H1 (cell line): ENCODE data around the gene PHKA2. TPM values are rescaled to one million over a fixed set of nuclear protein-coding genes. Genes with fewer than 3 reads are reported as not detected.

Experiments used
- CTCF ChIA-PET: fragments of 300-600 bp; sonication (Branson Sonifier 250); formaldehyde crosslinking; loops from one replicate; lab custom pipeline; 2021; ENCODE audit not compliant: partially characterized antibody; lab: Charles Lee
- POLR2A ChIA-PET: fragments of 300-600 bp; sonication (Branson Sonifier 250); formaldehyde crosslinking; loops from one replicate; lab custom pipeline; 2021; ENCODE audit warnings: inconsistent platforms; ENCODE audit not compliant: partially characterized antibody; lab: Charles Lee
- DNase-seq, 2 experiments: peaks; one replicate each; pipeline versions ENCODE4 v3.0.0 to v3.0.0-alpha.2; 2010 to 2022; ENCODE audit warnings: low spot score in 2 of 2, low read depth in 1 of 2, mixed read lengths in 1 of 2
- FAIRE-seq: peaks from 2 replicates; lab custom pipeline; 2011; peaks lifted over from hg19 to GRCh38; lab: Jason Lieb, UNC
- H2AFZ ChIP-seq: 2 replicates; pipeline ENCODE4 v1.8.1; 2012; ENCODE audit warnings: low read length, inconsistent platforms
- H2AK5ac ChIP-seq: 2 replicates; pipeline ENCODE4 v1.6.1; 2013; ENCODE audit warnings: low read depth, low read length
- H2BK120ac ChIP-seq: replicated peaks from 2 replicates; pipeline ENCODE3; 2013; ENCODE audit warnings: low read depth, low read length, inconsistent platforms
- H2BK12ac ChIP-seq: 2 replicates; pipeline ENCODE4 v1.6.1; 2013; ENCODE audit warnings: low read depth, low read length
- H2BK15ac ChIP-seq: 2 replicates; pipeline ENCODE4 v1.6.1; 2013; ENCODE audit warnings: low read length
- H2BK20ac ChIP-seq: 2 replicates; pipeline ENCODE4 v1.6.1; 2013; ENCODE audit warnings: low read length
- H2BK5ac ChIP-seq: 2 replicates; pipeline ENCODE4 v1.6.1; 2013; ENCODE audit warnings: low read depth, low read length
- H3K14ac ChIP-seq: 2 replicates; pipeline ENCODE4 v1.6.1; 2013; ENCODE audit warnings: inconsistent platforms; ENCODE audit not compliant: insufficient read length
- H3K18ac ChIP-seq: 2 replicates; pipeline ENCODE4 v1.6.1; 2013; ENCODE audit warnings: low read length; ENCODE audit errors: extremely low read depth
- H3K23ac ChIP-seq: 2 replicates; pipeline ENCODE4 v1.6.1; 2013; ENCODE audit warnings: inconsistent platforms; ENCODE audit not compliant: insufficient read length
- H3K23me2 ChIP-seq: 2 replicates; pipeline ENCODE4 v1.6.1; 2013; ENCODE audit warnings: low read depth, low read length
- H3K27ac ChIP-seq: 2 replicates; pipeline ENCODE4 v1.6.1; 2011; ENCODE audit warnings: low read depth, low read length, inconsistent platforms
- H3K27me3 ChIP-seq, 4 experiments: replicated peaks in 1 of 4; 1 replicate in 1 of 4; 2 replicates in 3 of 4; pipeline versions ENCODE4 v1.6.1 to v1.8.1; 2011 to 2013; ENCODE audit warnings: low read length in 3 of 4, mild to moderate bottlenecking in 3 of 4, inconsistent platforms in 2 of 4, mixed read lengths in 2 of 4, moderate library complexity in 1 of 4; ENCODE audit not compliant: control insufficient read depth in 3 of 4, insufficient read depth in 3 of 4; ENCODE audit errors: extremely low read depth in 1 of 4
- H3K36me3 ChIP-seq, 4 experiments: 2 replicates each; pipeline versions ENCODE4 v1.6.1 to v1.8.1; 2011 to 2013; ENCODE audit warnings: mild to moderate bottlenecking in 4 of 4, low read length in 3 of 4, moderate library complexity in 2 of 4, control low read depth in 1 of 4, inconsistent platforms in 1 of 4; ENCODE audit not compliant: insufficient read depth in 4 of 4, control insufficient read depth in 2 of 4
- H3K4ac ChIP-seq: replicated peaks from 2 replicates; pipeline ENCODE3; 2013; ENCODE audit warnings: low read length, low read depth, mixed read lengths, inconsistent platforms; ENCODE audit not compliant: insufficient read length
- H3K4me1 ChIP-seq, 4 experiments: replicated peaks in 1 of 4; 1 replicate in 1 of 4; 2 replicates in 3 of 4; pipeline versions ENCODE4 v1.6.1 to v1.8.1; 2011 to 2013; ENCODE audit warnings: low read length in 3 of 4, inconsistent platforms in 2 of 4, mixed read lengths in 1 of 4; ENCODE audit not compliant: insufficient read depth in 4 of 4, control insufficient read depth in 3 of 4
- H3K4me2 ChIP-seq, 2 experiments: 2 replicates each; pipeline versions ENCODE4 v1.6.1 to v1.8.1; 2011 to 2013; ENCODE audit warnings: low read depth in 2 of 2, low read length in 2 of 2, control low read depth in 1 of 2, inconsistent platforms in 1 of 2, mild to moderate bottlenecking in 1 of 2; ENCODE audit not compliant: insufficient read depth in 1 of 2
- H3K4me3 ChIP-seq, 4 experiments: fragments of 200-600, 300-600 bp in 1 of 4; sonication (generic), shearing (Covaris generic), sonication (Bioruptor Twin) in 1 of 4; 2 replicates each; pipeline versions ENCODE4 v1.5.1 to v1.8.1; 2011 to 2016; ENCODE audit warnings: low read length in 4 of 4, low read depth in 3 of 4, control low read depth in 2 of 4, inconsistent platforms in 2 of 4, mild to moderate bottlenecking in 2 of 4, mixed read lengths in 1 of 4, moderate library complexity in 1 of 4; ENCODE audit not compliant: insufficient read depth in 2 of 4; ENCODE audit errors: extremely low read depth in 1 of 4
- H3K56ac ChIP-seq: replicated peaks from 2 replicates; pipeline ENCODE3; 2013; ENCODE audit warnings: low read depth, mild to moderate bottlenecking, mixed read lengths, low read length, inconsistent platforms; ENCODE audit not compliant: insufficient read length
- H3K79me1 ChIP-seq: 2 replicates; pipeline ENCODE4 v1.6.1; 2013; ENCODE audit warnings: low read depth, low read length, control low read depth
- H3K79me2 ChIP-seq, 2 experiments: 2 replicates each; pipeline versions ENCODE4 v1.6.1 to v1.8.1; 2012 to 2013; ENCODE audit warnings: low read length in 2 of 2, mild to moderate bottlenecking in 2 of 2, inconsistent platforms in 1 of 2; ENCODE audit not compliant: insufficient read depth in 2 of 2, control insufficient read depth in 1 of 2
- H3K9ac ChIP-seq, 4 experiments: replicated peaks in 1 of 4; 1 replicate in 1 of 4; 2 replicates in 3 of 4; pipeline versions ENCODE4 v1.6.1 to v1.8.1; 2011 to 2013; ENCODE audit warnings: low read depth in 3 of 4, low read length in 3 of 4, control low read depth in 2 of 4, mild to moderate bottlenecking in 2 of 4, moderate library complexity in 2 of 4, inconsistent platforms in 1 of 4; ENCODE audit errors: extremely low read depth in 1 of 4
- H3K9me3 ChIP-seq, 2 experiments: 2 replicates each; pipeline versions ENCODE4 v1.6.1 to v1.8.1; 2012 to 2013; ENCODE audit warnings: mild to moderate bottlenecking in 2 of 2, moderate library complexity in 2 of 2, control low read depth in 1 of 2, inconsistent platforms in 1 of 2, low read depth in 1 of 2, low read length in 1 of 2, mixed read lengths in 1 of 2; ENCODE audit not compliant: insufficient read depth in 2 of 2
- H4K20me1 ChIP-seq, 2 experiments: replicated peaks in 1 of 2; 2 replicates each; pipeline versions ENCODE3 to v1.8.1; 2011 to 2013; ENCODE audit warnings: inconsistent platforms in 2 of 2, low read length in 2 of 2, mild to moderate bottlenecking in 1 of 2; ENCODE audit not compliant: insufficient read depth in 2 of 2, control insufficient read depth in 1 of 2
- H4K5ac ChIP-seq: 2 replicates; pipeline ENCODE4 v1.6.1; 2013; ENCODE audit warnings: low read length, low read depth, mixed read lengths, inconsistent platforms; ENCODE audit not compliant: insufficient read length
- H4K8ac ChIP-seq: 2 replicates; pipeline ENCODE4 v1.8.0; 2013; ENCODE audit warnings: mild to moderate bottlenecking, moderate library complexity, low read length, inconsistent platforms; ENCODE audit not compliant: insufficient read depth; ENCODE audit errors: extremely low read depth
- H4K91ac ChIP-seq: replicated peaks from 2 replicates; pipeline ENCODE3; 2013; ENCODE audit warnings: low read length, mixed read lengths, inconsistent platforms; ENCODE audit not compliant: insufficient read length
- CBX8 ChIP-seq: fragments of 300-800, 300-1000 bp; sonication (generic); IDR thresholded peaks from 2 replicates; pipeline ENCODE4 v1.7.1; 2016; ENCODE audit warnings: low read depth, low read length, borderline replicate concordance
- PHF8 ChIP-seq: fragments of 200-600 bp; sonication (generic); conservative IDR thresholded peaks from 2 replicates; pipeline ENCODE4 v1.7.1; 2012; ENCODE audit warnings: low read depth, mild to moderate bottlenecking, inconsistent platforms, low read length, moderate library complexity
- POU5F1 ChIP-seq: IDR thresholded peaks from 2 replicates; pipeline ENCODE4 v1.6.1; 2011; ENCODE audit warnings: low read depth, mild to moderate bottlenecking, low read length, moderate library complexity
- RNF2 ChIP-seq: fragments of 200-900, 300-1000 bp; sonication (generic); IDR thresholded peaks from 2 replicates; pipeline ENCODE4 v1.7.1; 2016; ENCODE audit warnings: borderline replicate concordance, low read depth, mild to moderate bottlenecking, antibody characterized with exemption, low read length; ENCODE audit not compliant: poor library complexity, severe bottlenecking; ENCODE audit errors: missing control alignments
- WGBS, 2 experiments: shearing (Covaris generic) in 1 of 2; methylation state at CpG; one replicate each; pipeline versions ENCODE4 v1.1.6 to v1.1.7; 2013 to 2015; ENCODE audit warnings: low lambda C conversion rate in 2 of 2, mixed read lengths in 2 of 2, inconsistent platforms in 1 of 2, low coverage in 1 of 2, missing lambda C conversion rate in 1 of 2; ENCODE audit not compliant: insufficient replicate concordance in 2 of 2, insufficient coverage in 1 of 2, insufficient read length in 1 of 2; ENCODE audit errors: extremely low coverage in 1 of 2, missing lambda C conversion rate in 1 of 2; 5-methylcytosine and 5-hydroxymethylcytosine counted together
- polyA plus RNA-seq, 7 experiments: library from polyadenylated mRNA; depleted of rRNA in 3 of 7; stranded (reverse) in 5 of 7; unstranded in 2 of 7; fragments of >200 nt in 5 of 7; fragments of 200-250 nt in 2 of 7; gene quantifications; 1 replicate in 5 of 7; 2 replicates in 1 of 7; 4 replicates in 1 of 7; pipeline versions ENCODE4 v1.2.1 to v1.2.3, GENCODE V29; 2011 to 2013; ENCODE audit warnings: missing spikeins in 2 of 7, mixed read lengths in 2 of 7
- total RNA-seq: library from RNA; stranded (reverse); fragmentation: NEBNext Ultra II Directional; extraction: Animal tissue kit (Norgen Biotek cat#: 25700); gene quantifications from 2 replicates; pipeline ENCODE4 v1.2.1, GENCODE V29; 2021

Gene PHKA2
- total and polyA plus RNA-seq, 2 of the 8 experiments (the other 6 are each of a cell fraction or from before 2014, with no cell fraction given) = 28.1 to 35.8 TPM

GRCh38 chrX:18875256-18875878 is 108.5 kb downstream of the PHKA2 start:
- Histone ChIP-seq H4K5ac (no peak overlapping the region), H2BK15ac (no peak overlapping the region), H2BK20ac (no peak overlapping the region), H3K27ac (no peak overlapping the region), H3K9me3 (no peaks in the 10 kb centered on the region), H3K14ac (no peak overlapping the region), H4K8ac (no peak overlapping the region), H3K27me3 (no peaks in the 10 kb centered on the region), H4K20me1 (no peaks in the 10 kb centered on the region), H2BK5ac (no peak overlapping the region), H3K9ac (no peak overlapping the region), H3K4me3 (no peak overlapping the region), H3K23me2 (no peaks in the 10 kb centered on the region), H3K79me2 (no peaks in the 10 kb centered on the region), H2AFZ (no peak overlapping the region), H3K56ac (no peak overlapping the region), H2AK5ac (no peak overlapping the region), H3K4me1 (no peaks in the 10 kb centered on the region; a peak in 1 of 7 replicates), H3K23ac (no peak overlapping the region), H4K91ac (no peak overlapping the region), H2BK12ac (no peak overlapping the region), H3K4me2 (no peak overlapping the region), H2BK120ac (no peak overlapping the region), H3K18ac (no peak overlapping the region), H3K36me3 (no peaks in the 10 kb centered on the region), H3K4ac (no peak overlapping the region), H3K79me1 (no peaks in the 10 kb centered on the region)
- no peak for DNase-seq
- whole genome bisulfite sequencing, 2 experiments = 91% methylated on average over 7 of the region's 15 CpGs; no CpG with 5 or more reads in 1 of the 2 experiments
- ChIA-PET CTCF (no interaction called here), POLR2A (no interaction called here)
- no peak for TF ChIP-seq RNF2
- no peak for TF ChIP-seq POU5F1
- no peak for TF ChIP-seq CBX8
- TF ChIP-seq PHF8 = no peak
- FAIRE-seq = no peak
